Measurements from ENCODE around the gene RIMS4. TPM values are rescaled to one million over a fixed set of nuclear protein-coding genes. Genes with fewer than 3 reads are reported as not detected.
A peak's percentile ranks its signal among the peaks of the same experiment; 100 is the strongest.

Gene RIMS4
- total and polyA plus RNA-seq, 2 of the 8 experiments (the other 6 are each of a cell fraction or from before 2014, with no cell fraction given): 13.3 to 44.2 TPM

DNA sequence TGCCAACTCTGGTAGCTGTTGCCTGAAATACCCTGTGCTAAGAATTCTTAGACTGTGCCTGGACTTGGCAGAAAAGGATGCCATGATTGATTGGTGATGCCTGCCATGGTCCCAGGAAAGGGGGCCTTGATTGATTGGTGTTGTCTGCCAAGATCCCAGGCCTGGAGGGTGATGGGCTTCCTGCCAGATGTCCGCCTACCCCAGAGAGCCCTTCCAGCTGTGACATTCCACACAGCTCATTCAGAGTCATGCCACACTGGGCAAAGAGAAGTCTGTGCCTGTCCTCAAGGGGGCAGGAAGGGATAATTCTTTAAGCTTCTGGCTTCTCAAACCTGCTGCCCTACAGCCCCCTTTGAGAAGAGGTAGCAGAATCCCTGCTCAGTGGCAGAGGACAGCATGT lies 24.6 kb downstream of the RIMS4 start (continued):
- TF ChIP-seq NRF1 (IDR thresholded peaks at IDR 0.05; ENCODE audit: low read depth, low read length) (no peak), CTBP2 (IDR thresholded peaks at IDR 0.05; ENCODE audit: borderline replicate concordance, insufficient read depth, insufficient read length, low read length) (no peak), POU5F1 (IDR thresholded peaks at IDR 0.05; ENCODE audit: low read depth, low read length) (no peak), GABPA (IDR thresholded peaks at IDR 0.05; ENCODE audit: borderline replicate concordance, insufficient read depth, low read length) (no peak), TCF12 (IDR thresholded peaks at IDR 0.05; ENCODE audit: low read depth, low read length) (peak; percentile 94), USF2 (IDR thresholded peaks at IDR 0.05; ENCODE audit: low read length) (no peak)
- TF ChIP-seq, protein P1, sequence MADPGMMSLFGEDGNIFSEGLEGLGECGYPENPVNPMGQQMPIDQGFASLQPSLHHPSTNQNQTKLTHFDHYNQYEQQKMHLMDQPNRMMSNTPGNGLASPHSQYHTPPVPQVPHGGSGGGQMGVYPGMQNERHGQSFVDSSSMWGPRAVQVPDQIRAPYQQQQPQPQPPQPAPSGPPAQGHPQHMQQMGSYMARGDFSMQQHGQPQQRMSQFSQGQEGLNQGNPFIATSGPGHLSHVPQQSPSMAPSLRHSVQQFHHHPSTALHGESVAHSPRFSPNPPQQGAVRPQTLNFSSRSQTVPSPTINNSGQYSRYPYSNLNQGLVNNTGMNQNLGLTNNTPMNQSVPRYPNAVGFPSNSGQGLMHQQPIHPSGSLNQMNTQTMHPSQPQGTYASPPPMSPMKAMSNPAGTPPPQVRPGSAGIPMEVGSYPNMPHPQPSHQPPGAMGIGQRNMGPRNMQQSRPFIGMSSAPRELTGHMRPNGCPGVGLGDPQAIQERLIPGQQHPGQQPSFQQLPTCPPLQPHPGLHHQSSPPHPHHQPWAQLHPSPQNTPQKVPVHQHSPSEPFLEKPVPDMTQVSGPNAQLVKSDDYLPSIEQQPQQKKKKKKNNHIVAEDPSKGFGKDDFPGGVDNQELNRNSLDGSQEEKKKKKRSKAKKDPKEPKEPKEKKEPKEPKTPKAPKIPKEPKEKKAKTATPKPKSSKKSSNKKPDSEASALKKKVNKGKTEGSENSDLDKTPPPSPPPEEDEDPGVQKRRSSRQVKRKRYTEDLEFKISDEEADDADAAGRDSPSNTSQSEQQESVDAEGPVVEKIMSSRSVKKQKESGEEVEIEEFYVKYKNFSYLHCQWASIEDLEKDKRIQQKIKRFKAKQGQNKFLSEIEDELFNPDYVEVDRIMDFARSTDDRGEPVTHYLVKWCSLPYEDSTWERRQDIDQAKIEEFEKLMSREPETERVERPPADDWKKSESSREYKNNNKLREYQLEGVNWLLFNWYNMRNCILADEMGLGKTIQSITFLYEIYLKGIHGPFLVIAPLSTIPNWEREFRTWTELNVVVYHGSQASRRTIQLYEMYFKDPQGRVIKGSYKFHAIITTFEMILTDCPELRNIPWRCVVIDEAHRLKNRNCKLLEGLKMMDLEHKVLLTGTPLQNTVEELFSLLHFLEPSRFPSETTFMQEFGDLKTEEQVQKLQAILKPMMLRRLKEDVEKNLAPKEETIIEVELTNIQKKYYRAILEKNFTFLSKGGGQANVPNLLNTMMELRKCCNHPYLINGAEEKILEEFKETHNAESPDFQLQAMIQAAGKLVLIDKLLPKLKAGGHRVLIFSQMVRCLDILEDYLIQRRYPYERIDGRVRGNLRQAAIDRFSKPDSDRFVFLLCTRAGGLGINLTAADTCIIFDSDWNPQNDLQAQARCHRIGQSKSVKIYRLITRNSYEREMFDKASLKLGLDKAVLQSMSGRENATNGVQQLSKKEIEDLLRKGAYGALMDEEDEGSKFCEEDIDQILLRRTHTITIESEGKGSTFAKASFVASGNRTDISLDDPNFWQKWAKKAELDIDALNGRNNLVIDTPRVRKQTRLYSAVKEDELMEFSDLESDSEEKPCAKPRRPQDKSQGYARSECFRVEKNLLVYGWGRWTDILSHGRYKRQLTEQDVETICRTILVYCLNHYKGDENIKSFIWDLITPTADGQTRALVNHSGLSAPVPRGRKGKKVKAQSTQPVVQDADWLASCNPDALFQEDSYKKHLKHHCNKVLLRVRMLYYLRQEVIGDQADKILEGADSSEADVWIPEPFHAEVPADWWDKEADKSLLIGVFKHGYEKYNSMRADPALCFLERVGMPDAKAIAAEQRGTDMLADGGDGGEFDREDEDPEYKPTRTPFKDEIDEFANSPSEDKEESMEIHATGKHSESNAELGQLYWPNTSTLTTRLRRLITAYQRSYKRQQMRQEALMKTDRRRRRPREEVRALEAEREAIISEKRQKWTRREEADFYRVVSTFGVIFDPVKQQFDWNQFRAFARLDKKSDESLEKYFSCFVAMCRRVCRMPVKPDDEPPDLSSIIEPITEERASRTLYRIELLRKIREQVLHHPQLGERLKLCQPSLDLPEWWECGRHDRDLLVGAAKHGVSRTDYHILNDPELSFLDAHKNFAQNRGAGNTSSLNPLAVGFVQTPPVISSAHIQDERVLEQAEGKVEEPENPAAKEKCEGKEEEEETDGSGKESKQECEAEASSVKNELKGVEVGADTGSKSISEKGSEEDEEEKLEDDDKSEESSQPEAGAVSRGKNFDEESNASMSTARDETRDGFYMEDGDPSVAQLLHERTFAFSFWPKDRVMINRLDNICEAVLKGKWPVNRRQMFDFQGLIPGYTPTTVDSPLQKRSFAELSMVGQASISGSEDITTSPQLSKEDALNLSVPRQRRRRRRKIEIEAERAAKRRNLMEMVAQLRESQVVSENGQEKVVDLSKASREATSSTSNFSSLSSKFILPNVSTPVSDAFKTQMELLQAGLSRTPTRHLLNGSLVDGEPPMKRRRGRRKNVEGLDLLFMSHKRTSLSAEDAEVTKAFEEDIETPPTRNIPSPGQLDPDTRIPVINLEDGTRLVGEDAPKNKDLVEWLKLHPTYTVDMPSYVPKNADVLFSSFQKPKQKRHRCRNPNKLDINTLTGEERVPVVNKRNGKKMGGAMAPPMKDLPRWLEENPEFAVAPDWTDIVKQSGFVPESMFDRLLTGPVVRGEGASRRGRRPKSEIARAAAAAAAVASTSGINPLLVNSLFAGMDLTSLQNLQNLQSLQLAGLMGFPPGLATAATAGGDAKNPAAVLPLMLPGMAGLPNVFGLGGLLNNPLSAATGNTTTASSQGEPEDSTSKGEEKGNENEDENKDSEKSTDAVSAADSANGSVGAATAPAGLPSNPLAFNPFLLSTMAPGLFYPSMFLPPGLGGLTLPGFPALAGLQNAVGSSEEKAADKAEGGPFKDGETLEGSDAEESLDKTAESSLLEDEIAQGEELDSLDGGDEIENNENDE (IDR thresholded peaks at IDR 0.05; ENCODE audit: insufficient replicate concordance, low read length): no peak

Data from H1 (cell line).